ENCODE measurements around the gene MT1M. TPM values are rescaled to one million over a fixed set of nuclear protein-coding genes. Genes with fewer than 3 reads are reported as not detected.

The MT1M gene
- total and polyA plus RNA-seq, 10 of the 15 experiments (the other 5 are each of a cell fraction or from before 2014, with no cell fraction given), result not detected

DNA sequence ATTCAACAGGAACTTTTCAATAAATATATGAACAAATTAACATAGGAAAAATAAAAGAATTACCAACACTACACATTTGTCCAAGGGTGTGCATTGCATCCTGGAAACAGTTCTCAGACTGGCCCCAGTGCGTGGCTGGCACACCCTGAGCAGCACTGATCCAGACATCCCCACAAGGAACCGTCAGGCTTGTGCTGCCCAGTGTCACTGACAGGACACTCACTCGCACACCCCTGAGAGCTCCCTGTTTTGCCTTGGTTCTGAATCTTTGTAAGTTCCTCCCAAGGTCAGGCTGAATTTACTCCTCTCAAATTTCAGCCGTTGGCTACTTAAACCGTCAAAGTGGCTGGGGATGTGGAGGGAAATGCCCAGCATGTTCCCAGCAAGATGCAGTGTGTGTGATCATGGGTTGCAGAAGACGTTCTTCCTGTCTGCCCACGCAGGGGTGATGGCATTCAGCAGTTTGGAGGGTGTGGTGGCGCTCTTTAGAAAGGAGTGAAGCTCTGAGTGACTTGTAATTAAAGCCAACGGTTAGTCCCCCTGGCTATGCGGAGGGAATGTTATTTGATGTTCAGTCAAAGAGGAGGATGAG, 22.3 kb upstream of the MT1M start (continued):
- TF ChIP-seq PML (IDR thresholded peaks at IDR 0.05; ENCODE audit: low read length) (peak; percentile 36; the same call in 1 of the 2 replicates), HDGF (IDR thresholded peaks at IDR 0.05) (peak; percentile 64; the same call in 1 of the 2 replicates), EED (IDR thresholded peaks at IDR 0.05; ENCODE audit: low read depth) (peak; percentile 51), CREM (IDR thresholded peaks at IDR 0.05; ENCODE audit: low read depth) (peak; percentile 60; the same call in 1 of the 2 replicates), BACH1 (IDR thresholded peaks at IDR 0.05; ENCODE audit: borderline replicate concordance) (peak; percentile 55; the same call in 1 of the 2 replicates), ATF7 (IDR thresholded peaks at IDR 0.05; ENCODE audit: low read depth) (peak; percentile 46; the same call in 1 of the 2 replicates), MYC (IDR thresholded peaks at IDR 0.05; ENCODE audit: insufficient read depth, insufficient read length, insufficient replicate concordance, low read length, severe bottlenecking) (no peak), BHLHE40 (IDR thresholded peaks at IDR 0.05; ENCODE audit: borderline replicate concordance in 1 of 2, low read depth in 2 of 2, low read length in 1 of 2) (peak; percentile 20 to 53; a peak in 2 of 4 replicates), SP1 (IDR thresholded peaks at IDR 0.05; ENCODE audit: low read depth, low read length) (no peak), SMAD5 (IDR thresholded peaks at IDR 0.05; ENCODE audit: low read depth) (no peak), TAF1 (IDR thresholded peaks at IDR 0.05; ENCODE audit: borderline replicate concordance, low read depth, low read length) (0 out of 2 replicates have a peak, but pooled peaks have one; percentile 15), POU2F2 (IDR thresholded peaks at IDR 0.05; ENCODE audit: borderline replicate concordance, low read depth, low read length) (peak; percentile 7; the same call in 1 of the 3 replicates), POLR2AphosphoS5 (IDR thresholded peaks at IDR 0.05; ENCODE audit: low read length) (0 out of 2 replicates have a peak, but pooled peaks have one; percentile 10), SREBF1 (IDR thresholded peaks at IDR 0.05; ENCODE audit: low read length) (no peak), MTA2 (IDR thresholded peaks at IDR 0.05; ENCODE audit: low read depth) (no peak), ZNF24 (IDR thresholded peaks at IDR 0.05) (no peak), BCL11A (IDR thresholded peaks at IDR 0.05; ENCODE audit: low read depth, low read length) (0 out of 2 replicates have a peak, but pooled peaks have one; percentile 41), FOXK2 (IDR thresholded peaks at IDR 0.05) (no peak), SMC3 (IDR thresholded peaks at IDR 0.05; ENCODE audit: borderline replicate concordance, low read length) (0 out of 2 replicates have a peak, but pooled peaks have one; percentile 12), MLLT1 (IDR thresholded peaks at IDR 0.05) (no peak), RFX5 (IDR thresholded peaks at IDR 0.05; ENCODE audit: low read depth, low read length) (no peak), NFIC (IDR thresholded peaks at IDR 0.05; ENCODE audit: low read depth, low read length) (0 out of 2 replicates have a peak, but pooled peaks have one; percentile 38), TCF12 (IDR thresholded peaks at IDR 0.05; ENCODE audit: low read depth, low read length) (0 out of 2 replicates have a peak, but pooled peaks have one; percentile 46), ZNF622 (IDR thresholded peaks at IDR 0.05) (no peak), MTA3 (IDR thresholded peaks at IDR 0.05; ENCODE audit: borderline replicate concordance, low read length) (peak; percentile 45; the same call in 1 of the 2 replicates), GABPA (IDR thresholded peaks at IDR 0.05; ENCODE audit: low read depth) (peak; percentile 45; the same call in 1 of the 2 replicates), PAX5 (IDR thresholded peaks at IDR 0.05; ENCODE audit: borderline replicate concordance, low read depth, low read length) (no peak)
- TF ChIP-seq, protein P1, sequence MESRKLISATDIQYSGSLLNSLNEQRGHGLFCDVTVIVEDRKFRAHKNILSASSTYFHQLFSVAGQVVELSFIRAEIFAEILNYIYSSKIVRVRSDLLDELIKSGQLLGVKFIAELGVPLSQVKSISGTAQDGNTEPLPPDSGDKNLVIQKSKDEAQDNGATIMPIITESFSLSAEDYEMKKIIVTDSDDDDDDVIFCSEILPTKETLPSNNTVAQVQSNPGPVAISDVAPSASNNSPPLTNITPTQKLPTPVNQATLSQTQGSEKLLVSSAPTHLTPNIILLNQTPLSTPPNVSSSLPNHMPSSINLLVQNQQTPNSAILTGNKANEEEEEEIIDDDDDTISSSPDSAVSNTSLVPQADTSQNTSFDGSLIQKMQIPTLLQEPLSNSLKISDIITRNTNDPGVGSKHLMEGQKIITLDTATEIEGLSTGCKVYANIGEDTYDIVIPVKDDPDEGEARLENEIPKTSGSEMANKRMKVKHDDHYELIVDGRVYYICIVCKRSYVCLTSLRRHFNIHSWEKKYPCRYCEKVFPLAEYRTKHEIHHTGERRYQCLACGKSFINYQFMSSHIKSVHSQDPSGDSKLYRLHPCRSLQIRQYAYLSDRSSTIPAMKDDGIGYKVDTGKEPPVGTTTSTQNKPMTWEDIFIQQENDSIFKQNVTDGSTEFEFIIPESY (IDR thresholded peaks at IDR 0.05), result no peak
- TF ChIP-seq, protein P2, sequence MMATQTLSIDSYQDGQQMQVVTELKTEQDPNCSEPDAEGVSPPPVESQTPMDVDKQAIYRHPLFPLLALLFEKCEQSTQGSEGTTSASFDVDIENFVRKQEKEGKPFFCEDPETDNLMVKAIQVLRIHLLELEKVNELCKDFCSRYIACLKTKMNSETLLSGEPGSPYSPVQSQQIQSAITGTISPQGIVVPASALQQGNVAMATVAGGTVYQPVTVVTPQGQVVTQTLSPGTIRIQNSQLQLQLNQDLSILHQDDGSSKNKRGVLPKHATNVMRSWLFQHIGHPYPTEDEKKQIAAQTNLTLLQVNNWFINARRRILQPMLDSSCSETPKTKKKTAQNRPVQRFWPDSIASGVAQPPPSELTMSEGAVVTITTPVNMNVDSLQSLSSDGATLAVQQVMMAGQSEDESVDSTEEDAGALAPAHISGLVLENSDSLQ (IDR thresholded peaks at IDR 0.05), result peak; percentile 72
